Activated T-helper 1 cell treated with anti-CD3 and anti-CD28 coated beads, Interleukin-12 subunit alpha, Interleukin-12 subunit beta, Interleukin-2, Interleukin-4 antibody, amounts not matched to agents 30 ng/mL and 10 ng/mL and 1 ng/mL, durations not matched to agents 14 hours and 24 hours and 36 hours (primary cell): ENCODE data around the gene EPM2A. TPM values are rescaled to one million over a fixed set of nuclear protein-coding genes. Genes with fewer than 3 reads are reported as not detected.

Experiments used
- DNase-seq: peaks from one replicate; pipeline ENCODE4 v3.0.0; 2021; ENCODE audit warnings: low spot score
- H3K27ac Mint-ChIP-seq: one replicate; pipeline ENCODE4 v1.8.0; 2021; ENCODE audit warnings: mild to moderate bottlenecking, mixed read lengths
- H3K27me3 Mint-ChIP-seq: one replicate; pipeline ENCODE4 v1.8.0; 2022; ENCODE audit warnings: mild to moderate bottlenecking, moderate library complexity, mixed read lengths; ENCODE audit not compliant: insufficient read depth
- H3K36me3 Mint-ChIP-seq: one replicate; pipeline ENCODE4 v1.8.0; 2021; ENCODE audit warnings: low read depth, mixed read lengths
- H3K4me1 Mint-ChIP-seq: one replicate; pipeline ENCODE4 v1.8.0; 2021; ENCODE audit warnings: low read depth, mixed read lengths
- H3K4me3 Mint-ChIP-seq: one replicate; pipeline ENCODE4 v1.8.0; 2021; ENCODE audit warnings: mild to moderate bottlenecking, moderate library complexity, mixed read lengths
- H3K9me3 Mint-ChIP-seq: one replicate; pipeline ENCODE4 v1.8.0; 2021; ENCODE audit warnings: mixed read lengths
- intact Hi-C: fragments of 100-400 bp; cut with micrococcal nuclease; formaldehyde crosslinking; loops from one replicate; pipeline ENCODE4 v1.15.1; 2024
- total RNA-seq: library from RNA; stranded (reverse); gene quantifications from 2 replicates; pipeline ENCODE4 v1.2.3, GENCODE V29; 2022

The EPM2A gene
- total RNA-seq, 1 donor from 2014 or later: 6.5 TPM

DNA sequence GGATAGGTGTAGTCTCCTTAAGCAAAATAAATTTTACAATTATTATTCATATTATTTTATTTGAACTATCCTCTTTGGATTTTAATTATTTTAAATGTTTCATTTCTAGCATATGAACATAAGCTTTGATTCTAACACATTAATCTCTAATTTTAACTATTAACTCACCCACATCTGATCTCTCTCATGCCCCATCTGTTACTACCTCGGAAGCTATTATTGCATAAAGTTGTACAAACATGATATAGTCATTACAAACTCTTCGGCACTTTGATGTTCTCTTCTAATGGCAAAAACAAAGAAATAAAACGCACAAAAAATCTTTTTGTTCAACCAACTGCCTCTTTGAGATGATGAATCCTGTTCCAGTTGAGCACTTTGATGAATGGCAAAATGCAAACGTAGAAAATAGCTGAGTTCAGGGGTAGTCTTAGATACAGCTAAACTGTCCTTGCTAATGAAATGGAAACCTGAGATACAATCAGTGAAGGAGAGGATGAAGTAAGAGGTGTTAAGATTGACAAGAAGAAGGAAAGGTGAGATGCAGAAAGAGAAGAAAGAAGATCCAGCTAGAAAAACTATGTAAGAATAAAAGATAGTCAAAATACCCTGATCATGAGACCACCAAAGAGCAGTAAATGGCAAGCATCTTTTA is 41.1 kb downstream of the EPM2A start:
- no peak for DNase-seq
- no peaks in the 10 kb centered on the region for H3K4me1 Mint-ChIP-seq
- intact Hi-C loops: no loop called here
- no peak overlapping the region for H3K27ac Mint-ChIP-seq
- H3K4me3 Mint-ChIP-seq: no peak overlapping the region
- H3K9me3 Mint-ChIP-seq: no peaks in the 10 kb centered on the region
- peaks cover 2% of the 10 kb centered on the region for H3K27me3 Mint-ChIP-seq
- no peaks in the 10 kb centered on the region for H3K36me3 Mint-ChIP-seq

DNA sequence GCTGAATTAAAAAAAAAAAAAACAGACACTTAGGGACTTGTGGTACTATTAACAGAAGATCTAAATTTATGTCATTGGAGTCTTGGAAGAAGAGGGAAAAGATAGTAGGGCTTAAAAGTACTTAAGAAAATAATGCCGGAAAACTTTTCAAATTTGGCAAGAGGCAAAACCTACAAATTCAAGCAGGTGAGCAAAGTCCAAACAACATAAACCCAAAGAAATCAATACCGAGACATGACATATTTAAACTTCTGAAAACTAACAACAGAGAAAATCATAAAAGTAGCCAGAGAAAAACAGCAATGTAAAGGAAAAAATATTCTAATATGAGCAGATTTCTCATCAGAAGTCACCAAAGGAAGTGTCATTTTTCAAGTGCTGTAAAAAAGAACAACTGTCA is 44.4 kb downstream of the EPM2A start:
- Mint-ChIP-seq H3K4me1 (no peaks in the 10 kb centered on the region), H3K4me3 (no peak overlapping the region), H3K27ac (no peak overlapping the region), H3K27me3 (peaks cover 2% of the 10 kb centered on the region), H3K36me3 (no peaks in the 10 kb centered on the region), H3K9me3 (no peaks in the 10 kb centered on the region)
- DNase-seq: no peak
- intact Hi-C loops: no loop called here

DNA sequence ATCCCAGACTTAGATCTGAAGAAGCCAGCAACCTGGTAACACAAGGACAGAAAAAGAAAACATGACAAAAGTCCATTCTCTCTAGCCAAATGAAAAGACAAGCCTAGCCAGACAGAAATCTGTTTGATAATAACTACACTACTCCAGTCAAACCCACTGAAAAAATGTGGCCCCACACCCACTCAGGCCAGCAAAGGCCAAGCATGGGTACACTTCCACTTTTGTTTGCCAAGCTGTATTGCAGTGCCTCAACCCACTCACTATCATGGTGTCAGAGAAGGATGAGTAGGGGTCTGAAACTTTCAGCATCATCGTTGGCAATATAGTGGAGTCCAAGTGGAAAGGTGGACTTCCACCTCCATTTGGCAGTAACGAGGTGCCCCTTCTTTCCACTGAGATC is 45.8 kb downstream of the EPM2A start:
- Mint-ChIP-seq H3K4me1 (no peaks in the 10 kb centered on the region), H3K27me3 (peaks cover under 1% of the 10 kb centered on the region), H3K9me3 (no peaks in the 10 kb centered on the region), H3K4me3 (no peak overlapping the region), H3K27ac (no peak overlapping the region), H3K36me3 (no peaks in the 10 kb centered on the region)
- intact Hi-C loops: no loop called here
- no peak for DNase-seq

DNA sequence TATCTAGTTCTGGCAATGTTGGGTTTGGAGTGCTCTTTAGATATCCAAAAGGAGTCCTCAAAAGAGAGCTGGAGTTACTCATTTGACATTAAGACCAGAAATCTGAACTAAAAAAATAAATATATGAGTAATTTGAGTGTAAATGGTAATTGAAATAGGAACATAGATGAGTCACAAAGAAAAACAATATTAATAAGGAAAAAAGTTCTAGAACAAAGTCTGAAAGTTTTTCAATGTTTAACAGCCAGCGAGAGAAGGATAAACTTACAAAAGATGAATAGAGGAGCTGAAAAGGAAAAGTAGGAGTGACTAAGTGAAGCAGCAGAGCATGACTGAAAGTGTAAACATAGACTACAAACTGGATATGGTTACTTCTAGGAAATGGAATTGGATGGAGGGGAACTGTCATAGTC is 46.8 kb downstream of the EPM2A start:
- H3K27me3 Mint-ChIP-seq: no peaks in the 10 kb centered on the region
- H3K4me3 Mint-ChIP-seq: no peak overlapping the region
- no peak overlapping the region for H3K27ac Mint-ChIP-seq
- no peaks in the 10 kb centered on the region for H3K36me3 Mint-ChIP-seq
- H3K9me3 Mint-ChIP-seq: no peaks in the 10 kb centered on the region
- intact Hi-C loops: no loop called here
- no peak for DNase-seq
- no peaks in the 10 kb centered on the region for H3K4me1 Mint-ChIP-seq

DNA sequence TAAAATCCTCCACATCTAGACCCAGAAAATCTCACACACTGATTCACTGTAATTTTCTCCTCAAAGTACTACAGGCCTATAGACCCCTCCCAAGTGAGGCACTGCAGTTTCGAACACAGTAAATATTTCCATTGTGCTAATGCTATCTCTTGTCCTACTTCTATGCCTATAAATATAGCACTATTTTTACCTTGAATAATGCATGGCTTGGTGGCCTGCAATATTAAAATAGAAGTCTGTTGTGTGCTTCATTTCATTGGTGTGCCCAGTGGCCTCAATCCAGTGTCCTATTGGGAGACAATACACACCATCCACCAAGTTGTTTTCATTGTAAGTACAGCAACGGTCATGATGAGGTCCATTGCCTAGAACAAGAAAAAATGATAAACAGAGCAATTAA is 49.4 kb downstream of the EPM2A start:
- no peak for DNase-seq
- Mint-ChIP-seq H3K9me3 (peaks cover 8% of the 10 kb centered on the region), H3K4me3 (no peak overlapping the region), H3K4me1 (no peaks in the 10 kb centered on the region), H3K36me3 (no peaks in the 10 kb centered on the region), H3K27ac (no peak overlapping the region), H3K27me3 (no peaks in the 10 kb centered on the region)
- intact Hi-C loops: no loop called here

DNA sequence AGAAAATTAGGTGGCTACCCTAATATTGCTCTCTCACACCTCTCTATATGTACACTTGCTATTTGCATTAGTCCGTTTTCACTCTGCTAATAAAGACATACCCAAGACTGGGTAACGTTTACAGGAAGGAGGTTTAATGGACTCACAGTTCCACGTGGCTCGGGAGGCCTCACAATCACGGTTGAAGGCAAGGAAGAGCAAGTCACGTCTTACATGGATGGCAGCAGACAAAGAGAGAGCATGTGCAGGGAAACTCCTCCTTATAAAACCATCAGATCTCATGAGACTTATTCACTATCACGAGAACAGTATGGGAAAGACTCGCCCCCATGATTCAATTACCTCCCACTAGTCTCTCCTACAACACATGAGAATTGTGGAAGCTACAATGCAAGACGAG is 53.4 kb downstream of the EPM2A start:
- no peaks in the 10 kb centered on the region for H3K27me3 Mint-ChIP-seq

DNA sequence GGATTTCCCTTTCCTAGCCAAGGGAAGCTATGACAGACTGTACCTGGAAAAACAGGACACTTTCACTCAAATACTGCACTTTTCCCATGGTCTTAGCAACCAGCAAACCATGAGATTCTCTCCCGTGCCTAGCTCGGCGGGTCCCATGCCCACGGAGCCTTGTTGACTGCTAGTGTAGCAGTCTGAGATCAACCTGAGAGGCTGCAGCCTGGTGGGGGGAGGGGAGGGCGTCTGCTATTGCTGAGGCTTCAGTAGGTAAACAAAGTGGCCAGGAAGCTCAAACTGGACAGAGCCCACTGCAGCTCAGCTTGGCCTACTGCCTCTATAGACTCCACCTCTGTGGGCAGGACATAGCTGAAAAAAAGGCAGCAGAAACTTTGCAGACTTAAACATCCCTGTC is 61.8 kb downstream of the EPM2A start:
- H3K4me3 Mint-ChIP-seq: no peak overlapping the region
- H3K27ac Mint-ChIP-seq: no peak overlapping the region
- H3K27me3 Mint-ChIP-seq: no peaks in the 10 kb centered on the region
- peaks cover 3% of the 10 kb centered on the region for H3K9me3 Mint-ChIP-seq
- no peak for DNase-seq
- intact Hi-C loops: no loop called here
- H3K36me3 Mint-ChIP-seq: no peaks in the 10 kb centered on the region
- no peaks in the 10 kb centered on the region for H3K4me1 Mint-ChIP-seq

More for the DNA sequence above, 53.4 kb downstream of the EPM2A start:
- Mint-ChIP-seq H3K9me3 (peaks cover 16% of the 10 kb centered on the region), H3K4me1 (no peaks in the 10 kb centered on the region), H3K27ac (no peak overlapping the region), H3K36me3 (no peaks in the 10 kb centered on the region), H3K4me3 (no peak overlapping the region)
- no peak for DNase-seq
- intact Hi-C loops: no loop called here

DNA sequence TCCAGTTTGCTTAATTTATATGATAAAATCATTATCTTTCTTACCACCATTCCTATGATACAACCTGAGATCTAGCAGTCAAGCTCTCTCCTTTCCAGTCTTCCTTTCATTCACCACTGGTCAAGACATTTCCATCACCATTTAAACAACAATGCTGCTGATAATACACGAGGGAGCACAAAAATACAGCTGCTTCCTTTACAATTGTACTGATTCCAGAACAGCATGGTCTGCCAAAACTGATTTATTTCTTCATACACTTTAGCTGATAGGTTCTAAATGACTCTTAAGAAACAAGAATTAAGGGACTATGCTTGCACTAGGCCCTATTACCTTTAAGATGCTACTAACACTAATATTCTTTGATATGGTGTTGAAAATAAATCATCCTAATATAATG is 65.0 kb downstream of the EPM2A start:
- Mint-ChIP-seq H3K27me3 (no peaks in the 10 kb centered on the region), H3K4me3 (no peak overlapping the region), H3K36me3 (no peaks in the 10 kb centered on the region), H3K9me3 (no peaks in the 10 kb centered on the region), H3K27ac (no peak overlapping the region), H3K4me1 (no peaks in the 10 kb centered on the region)
- intact Hi-C loops: no loop called here
- no peak for DNase-seq

DNA sequence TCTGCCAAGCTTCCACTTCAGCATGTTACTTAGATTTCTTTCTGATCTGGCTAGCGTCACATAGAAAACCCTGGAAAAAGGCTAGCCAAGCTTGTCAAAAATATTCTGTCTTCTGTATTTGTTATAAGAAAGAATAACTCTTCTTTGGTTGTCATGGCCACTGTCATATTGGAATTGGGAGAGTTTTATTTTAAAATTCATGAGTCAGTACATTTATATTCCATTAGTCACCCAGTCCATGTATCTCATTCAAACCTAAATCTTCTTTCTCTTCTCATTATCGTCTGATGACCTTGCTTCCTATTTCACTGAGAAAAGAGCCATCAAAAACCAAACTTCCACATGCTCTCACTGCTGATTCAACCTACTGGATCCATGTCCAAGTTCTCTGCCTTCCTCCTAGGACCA is 65.7 kb downstream of the EPM2A start:
- H3K4me3 Mint-ChIP-seq: no peak overlapping the region
- DNase-seq: no peak
- no peaks in the 10 kb centered on the region for H3K9me3 Mint-ChIP-seq
- intact Hi-C loops: no loop called here
- no peaks in the 10 kb centered on the region for H3K4me1 Mint-ChIP-seq
- no peaks in the 10 kb centered on the region for H3K27me3 Mint-ChIP-seq
- H3K27ac Mint-ChIP-seq: no peak overlapping the region
- H3K36me3 Mint-ChIP-seq: no peaks in the 10 kb centered on the region

DNA sequence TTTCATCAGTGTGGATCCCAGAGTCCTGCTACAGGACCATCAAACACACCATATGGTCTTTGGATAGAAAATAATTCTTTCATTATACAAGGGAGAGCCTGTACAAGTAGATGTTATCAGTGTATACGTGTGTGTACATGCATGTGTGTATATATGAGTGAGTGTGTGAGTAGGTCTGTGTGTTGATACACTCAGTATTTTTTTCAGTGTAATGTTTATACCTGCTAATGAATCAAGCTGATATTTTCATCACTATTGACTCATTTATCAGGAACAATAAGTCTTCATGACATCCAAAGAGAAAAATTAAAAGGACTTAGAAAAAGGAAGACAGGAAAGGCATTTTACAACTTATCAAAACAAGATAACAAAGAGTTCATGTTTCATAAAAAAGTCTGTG is 66.5 kb downstream of the EPM2A start:
- no peaks in the 10 kb centered on the region for H3K36me3 Mint-ChIP-seq

DNA sequence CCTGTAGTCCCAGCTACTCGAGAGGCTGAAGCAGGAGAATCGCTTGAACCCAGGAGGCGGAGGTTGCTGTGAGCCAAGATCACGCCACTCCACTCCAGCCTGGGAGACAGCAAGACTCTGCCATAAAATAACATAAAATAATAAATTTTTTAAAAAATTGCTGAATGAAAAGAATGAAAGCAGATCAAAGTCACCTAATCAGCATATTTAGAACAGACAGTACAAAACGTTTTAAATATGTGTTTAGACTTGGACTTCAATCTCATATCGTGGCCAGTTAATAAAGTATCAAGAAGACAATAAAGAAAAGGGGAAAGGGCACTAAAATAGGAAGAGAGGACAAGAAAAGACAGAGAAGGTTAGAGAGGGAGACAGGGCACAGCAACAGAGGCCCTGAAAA is 74.6 kb downstream of the EPM2A start:
- H3K9me3 Mint-ChIP-seq: peaks cover 3% of the 10 kb centered on the region

More for the DNA sequence above, 66.5 kb downstream of the EPM2A start:
- Mint-ChIP-seq H3K27me3 (no peaks in the 10 kb centered on the region), H3K4me1 (no peaks in the 10 kb centered on the region), H3K27ac (no peak overlapping the region), H3K9me3 (no peaks in the 10 kb centered on the region), H3K4me3 (no peak overlapping the region)
- intact Hi-C loops: no loop called here
- DNase-seq: no peak

DNA sequence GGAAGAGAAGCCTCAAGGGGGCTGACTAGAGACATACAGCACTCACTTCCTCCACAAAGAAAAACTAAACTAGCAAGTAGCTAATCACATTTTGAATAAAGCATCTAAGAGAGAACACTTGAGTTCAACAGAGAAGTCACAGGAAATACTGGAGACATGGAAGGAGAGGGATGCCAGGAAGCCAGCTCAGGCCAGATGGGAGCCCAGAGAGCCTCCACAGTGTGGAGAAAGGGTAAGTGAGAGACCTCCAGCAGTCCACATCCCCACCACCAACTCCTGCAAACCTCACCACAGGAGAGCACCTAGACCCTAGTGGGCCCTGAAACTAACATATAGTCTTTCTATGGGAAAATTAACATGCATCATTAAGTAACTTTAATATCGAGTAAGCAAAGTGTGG is 79.2 kb downstream of the EPM2A start:
- Mint-ChIP-seq H3K4me1 (no peaks in the 10 kb centered on the region), H3K9me3 (no peaks in the 10 kb centered on the region), H3K27me3 (no peaks in the 10 kb centered on the region), H3K4me3 (no peak overlapping the region), H3K36me3 (no peaks in the 10 kb centered on the region), H3K27ac (no peak overlapping the region)
- no peak for DNase-seq
- intact Hi-C loops: no loop called here

More for the DNA sequence above, 74.6 kb downstream of the EPM2A start:
- H3K4me3 Mint-ChIP-seq: no peak overlapping the region
- DNase-seq: no peak
- no peaks in the 10 kb centered on the region for H3K27me3 Mint-ChIP-seq
- peaks cover 2% of the 10 kb centered on the region for H3K36me3 Mint-ChIP-seq
- H3K27ac Mint-ChIP-seq: no peak overlapping the region
- intact Hi-C loops: no loop called here
- no peaks in the 10 kb centered on the region for H3K4me1 Mint-ChIP-seq

DNA sequence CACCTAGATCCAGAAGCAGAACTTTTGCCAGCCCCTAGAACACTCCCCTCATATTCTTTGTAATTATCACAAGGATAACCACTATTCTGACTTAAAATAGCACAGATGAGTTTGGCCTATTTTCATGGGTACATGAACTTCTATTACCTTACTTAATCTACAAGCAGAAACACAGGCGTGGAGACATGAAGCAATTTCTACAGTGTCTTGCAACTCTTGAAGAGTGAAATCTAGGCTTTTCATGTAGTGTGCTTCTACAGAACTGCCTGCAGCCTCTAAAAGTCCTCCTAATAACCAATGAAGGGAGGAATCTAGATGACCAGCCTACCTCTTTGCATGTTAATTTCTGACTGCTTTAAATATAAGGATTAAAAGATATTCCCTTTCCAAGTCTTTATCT is 82.7 kb downstream of the EPM2A start:
- DNase-seq: no peak
- no peak overlapping the region for H3K27ac Mint-ChIP-seq
- intact Hi-C loops: no loop called here
- no peaks in the 10 kb centered on the region for H3K27me3 Mint-ChIP-seq
- no peak overlapping the region for H3K4me3 Mint-ChIP-seq
- no peaks in the 10 kb centered on the region for H3K4me1 Mint-ChIP-seq
- no peaks in the 10 kb centered on the region for H3K36me3 Mint-ChIP-seq
- no peaks in the 10 kb centered on the region for H3K9me3 Mint-ChIP-seq

DNA sequence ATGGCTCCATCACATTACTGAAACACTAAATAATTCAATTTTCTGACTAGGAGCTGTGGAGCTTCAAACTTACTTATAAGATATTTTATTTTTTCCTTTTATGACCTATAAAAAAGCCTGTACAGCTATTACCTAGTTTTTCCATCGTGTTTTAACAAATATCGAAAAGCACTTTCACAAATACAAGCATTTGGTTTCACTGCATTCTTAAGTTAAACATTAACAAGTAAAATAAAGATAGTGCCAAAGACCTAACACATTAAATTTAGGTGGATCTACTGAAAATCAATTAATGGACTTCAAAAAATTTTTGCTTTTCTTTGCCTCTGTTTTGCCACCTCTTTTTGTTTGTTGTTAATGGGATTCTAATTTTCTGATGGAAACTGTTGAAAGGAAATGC is 83.3 kb downstream of the EPM2A start:
- Mint-ChIP-seq H3K36me3 (no peaks in the 10 kb centered on the region), H3K4me3 (no peak overlapping the region)
- intact Hi-C loops: no loop called here

More for the DNA sequence above, 83.3 kb downstream of the EPM2A start:
- H3K4me1 Mint-ChIP-seq: no peaks in the 10 kb centered on the region
- H3K27me3 Mint-ChIP-seq: no peaks in the 10 kb centered on the region
- no peak for DNase-seq
- H3K27ac Mint-ChIP-seq: no peak overlapping the region
- H3K9me3 Mint-ChIP-seq: no peaks in the 10 kb centered on the region
